CD4-positive, alpha-beta T cell treated with Interleukin-6 at 100 ng/mL for 8 hours (primary cell): ENCODE results near the gene CDX2.

Experiments
- DNase-seq: peaks from one replicate; pipeline ENCODE4 v3.0.0-alpha.2; 2020; ENCODE audit warnings: mixed read lengths, low spot score

Gene CDX2

GRCh38 chr13:27978301-27978968 lies 9.3 kb upstream of the CDX2 start:
- no peak for DNase-seq

- DNase-seq: no peak
Measured at GRCh38 chr13:27977476-27978300, 8.6 kb upstream of the CDX2 start.

- DNase-seq: no peak
Measured at GRCh38 chr13:27976362-27977091, 7.4 kb upstream of the CDX2 start.

- no peak for DNase-seq
Measured at GRCh38 chr13:27975564-27976361, 6.6 kb upstream of the CDX2 start.

- DNase-seq: no peak
Measured at GRCh38 chr13:27973961-27974662, 5.0 kb upstream of the CDX2 start.

GRCh38 chr13:27973291-27973690 lies 4.2 kb upstream of the CDX2 start:
- DNase-seq: no peak

- no peak for DNase-seq
Measured at GRCh38 chr13:27972478-27972820, 3.3 kb upstream of the CDX2 start.

GRCh38 chr13:27971776-27972477 lies 2.8 kb upstream of the CDX2 start:
- DNase-seq: no peak

GRCh38 chr13:27971236-27971645 lies 2.1 kb upstream of the CDX2 start:
- no peak for DNase-seq

- DNase-seq: no peak
Measured at GRCh38 chr13:27970382-27971235, 1.5 kb upstream of the CDX2 start.

- no peak for DNase-seq
Measured at GRCh38 chr13:27969866-27970229, 733 bp upstream of the CDX2 start.

- no peak for DNase-seq
Measured at GRCh38 chr13:27968316-27969081, 616 bp downstream of the CDX2 start.

- DNase-seq: no peak
Measured at GRCh38 chr13:27967736-27968315, 1.3 kb downstream of the CDX2 start.

GRCh38 chr13:27967203-27967735 lies 1.8 kb downstream of the CDX2 start:
- DNase-seq: no peak

- DNase-seq: no peak
Measured at GRCh38 chr13:27966641-27967202, 2.4 kb downstream of the CDX2 start.

- DNase-seq: no peak
Measured at GRCh38 chr13:27965740-27966640, 3.1 kb downstream of the CDX2 start.

GRCh38 chr13:27965343-27965739 lies 3.8 kb downstream of the CDX2 start:
- no peak for DNase-seq
